Measurements from ENCODE around the gene ACOD1. TPM values are rescaled to one million over a fixed set of nuclear protein-coding genes. Genes with fewer than 3 reads are reported as not detected.

Gene ACOD1
- total RNA-seq, 1 donor from 2014 or later: not detected

DNA sequence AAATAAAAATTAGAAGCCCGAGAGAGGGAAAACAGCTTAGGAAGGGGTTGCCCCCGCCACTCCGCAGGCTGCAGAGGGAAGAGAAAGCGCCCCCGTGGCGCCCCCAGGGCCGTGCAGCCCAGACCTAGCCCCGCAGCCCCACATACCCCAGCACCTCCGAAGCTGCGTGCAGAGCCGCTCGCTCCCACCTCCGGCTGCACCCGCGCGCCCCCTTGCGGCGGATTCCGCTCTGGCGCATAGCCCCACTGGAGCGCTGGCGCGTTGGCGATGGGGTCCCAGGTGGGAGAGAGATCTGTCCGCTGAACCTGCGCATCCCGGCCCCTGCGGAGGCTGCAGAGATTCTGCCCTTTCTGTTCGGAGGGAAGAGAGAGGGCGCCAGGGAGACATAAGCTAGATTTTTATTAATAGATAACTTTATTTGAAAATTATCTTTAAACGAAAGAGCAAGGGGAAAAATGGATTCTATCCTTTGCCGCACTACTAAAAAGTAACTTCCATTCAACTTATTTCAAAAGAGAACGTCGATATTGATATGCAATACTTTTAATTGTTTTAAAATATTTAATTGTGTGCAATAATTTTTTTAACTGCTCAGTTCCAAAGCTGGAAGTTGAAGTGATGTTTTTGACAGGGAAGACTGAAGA, 31.9 kb downstream of the ACOD1 start:
- no peak overlapping the region for H3K27ac Mint-ChIP-seq
- peak overlapping the region; percentile 64 for H3K4me3 Mint-ChIP-seq
- intact Hi-C loops (cut with micrococcal nuclease): loop anchor here (1.0 to 5.0 kb wide), 4 partner anchors 11 to 1283 kb away; no protein-coding TSS in a partner anchor
- no peaks in the 10 kb centered on the region for H3K9me3 Mint-ChIP-seq
- peaks cover 2% of the 10 kb centered on the region for H3K4me1 Mint-ChIP-seq
- H3K36me3 Mint-ChIP-seq (ENCODE audit: low read depth): no peaks in the 10 kb centered on the region
- peaks cover 22% of the 10 kb centered on the region for H3K27me3 Mint-ChIP-seq
- ChIA-PET CTCF (interaction anchor here (0.6 to 2.5 kb wide), 13 partner anchors 10 to 1284 kb away, joined by 3 to 21 read pairs (median 4); partner anchors contain the start of gene CLN5), POLR2A (interaction anchor here (0.7 to 1.7 kb wide), 2 partner anchors 12 to 95 kb away, joined by 5 to 9 read pairs; partner anchors contain the start of gene CLN5)
- peak; percentile 100 for ATAC-seq (ENCODE audit: low read depth)
- DNase-seq: peak; percentile 84
- TF ChIP-seq, protein P1, sequence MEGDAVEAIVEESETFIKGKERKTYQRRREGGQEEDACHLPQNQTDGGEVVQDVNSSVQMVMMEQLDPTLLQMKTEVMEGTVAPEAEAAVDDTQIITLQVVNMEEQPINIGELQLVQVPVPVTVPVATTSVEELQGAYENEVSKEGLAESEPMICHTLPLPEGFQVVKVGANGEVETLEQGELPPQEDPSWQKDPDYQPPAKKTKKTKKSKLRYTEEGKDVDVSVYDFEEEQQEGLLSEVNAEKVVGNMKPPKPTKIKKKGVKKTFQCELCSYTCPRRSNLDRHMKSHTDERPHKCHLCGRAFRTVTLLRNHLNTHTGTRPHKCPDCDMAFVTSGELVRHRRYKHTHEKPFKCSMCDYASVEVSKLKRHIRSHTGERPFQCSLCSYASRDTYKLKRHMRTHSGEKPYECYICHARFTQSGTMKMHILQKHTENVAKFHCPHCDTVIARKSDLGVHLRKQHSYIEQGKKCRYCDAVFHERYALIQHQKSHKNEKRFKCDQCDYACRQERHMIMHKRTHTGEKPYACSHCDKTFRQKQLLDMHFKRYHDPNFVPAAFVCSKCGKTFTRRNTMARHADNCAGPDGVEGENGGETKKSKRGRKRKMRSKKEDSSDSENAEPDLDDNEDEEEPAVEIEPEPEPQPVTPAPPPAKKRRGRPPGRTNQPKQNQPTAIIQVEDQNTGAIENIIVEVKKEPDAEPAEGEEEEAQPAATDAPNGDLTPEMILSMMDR (IDR thresholded peaks at IDR 0.05): peak; percentile 96

DNA sequence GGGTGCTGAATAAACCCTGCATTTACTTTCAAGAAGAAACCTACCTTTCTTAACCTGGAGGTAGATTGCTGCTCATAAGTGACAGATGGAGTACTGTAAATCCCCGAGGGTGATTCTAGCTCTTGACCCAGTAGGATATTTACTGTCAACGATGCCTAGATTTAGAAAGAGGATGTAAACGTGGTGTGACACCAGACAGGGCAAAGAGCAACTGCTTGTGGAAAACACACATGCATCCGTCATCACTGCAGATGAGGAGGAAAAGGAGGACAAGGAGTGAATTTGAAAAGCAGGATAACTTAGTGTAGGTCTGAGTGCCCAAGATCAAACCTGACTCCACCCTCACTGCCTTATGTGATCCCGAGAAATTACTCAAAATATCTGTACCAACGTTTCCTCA, 33.8 kb downstream of the ACOD1 start:
- Mint-ChIP-seq H3K9me3 (no peaks in the 10 kb centered on the region), H3K4me3 (no peak overlapping the region), H3K27me3 (peaks cover 12% of the 10 kb centered on the region), H3K4me1 (peaks cover 2% of the 10 kb centered on the region), H3K27ac (no peak overlapping the region), H3K36me3 (ENCODE audit: low read depth) (no peaks in the 10 kb centered on the region)
- intact Hi-C loops (cut with micrococcal nuclease): loop anchor here (5.0 kb wide), 1 partner anchor 1285 kb away; no protein-coding TSS in a partner anchor
- TF ChIP-seq, protein P1 (IDR thresholded peaks at IDR 0.05): no peak
- POLR2A ChIA-PET: no interaction called here
- no peak for DNase-seq
- CTCF ChIA-PET: no interaction called here
- no peak for ATAC-seq (ENCODE audit: low read depth)

DNA sequence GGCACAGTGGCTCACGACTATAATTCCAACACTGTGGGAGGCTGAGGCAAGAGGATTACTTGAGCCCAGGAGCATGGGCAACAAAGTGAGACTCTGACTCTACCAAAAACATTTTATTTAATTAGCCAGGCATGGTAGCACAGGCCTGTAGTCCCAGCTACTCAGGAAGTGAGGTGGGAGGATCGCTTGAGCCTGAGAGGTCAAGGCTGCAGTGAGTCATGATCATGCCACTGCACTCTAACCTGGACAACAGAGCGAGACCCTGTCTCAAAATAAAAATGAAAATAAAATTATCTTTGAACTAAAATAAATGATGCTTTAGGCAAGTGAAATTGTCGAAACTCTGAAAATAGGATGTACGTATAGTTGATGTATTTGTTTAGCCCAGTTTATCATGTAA, 35.4 kb downstream of the ACOD1 start:
- TF ChIP-seq, protein P1 (IDR thresholded peaks at IDR 0.05): no peak
- peaks cover 2% of the 10 kb centered on the region for H3K4me1 Mint-ChIP-seq
- DNase-seq (no peak), ATAC-seq (ENCODE audit: low read depth) (no peak)
- H3K4me3 Mint-ChIP-seq: no peak overlapping the region
- H3K27me3 Mint-ChIP-seq: peaks cover 8% of the 10 kb centered on the region
- POLR2A ChIA-PET: no interaction called here
- H3K36me3 Mint-ChIP-seq (ENCODE audit: low read depth): no peaks in the 10 kb centered on the region
- intact Hi-C loops (cut with micrococcal nuclease): loop anchor here (5.0 kb wide), 1 partner anchor 1286 kb away; no protein-coding TSS in a partner anchor
- no peaks in the 10 kb centered on the region for H3K9me3 Mint-ChIP-seq
- no peak overlapping the region for H3K27ac Mint-ChIP-seq
- CTCF ChIA-PET: no interaction called here

DNA sequence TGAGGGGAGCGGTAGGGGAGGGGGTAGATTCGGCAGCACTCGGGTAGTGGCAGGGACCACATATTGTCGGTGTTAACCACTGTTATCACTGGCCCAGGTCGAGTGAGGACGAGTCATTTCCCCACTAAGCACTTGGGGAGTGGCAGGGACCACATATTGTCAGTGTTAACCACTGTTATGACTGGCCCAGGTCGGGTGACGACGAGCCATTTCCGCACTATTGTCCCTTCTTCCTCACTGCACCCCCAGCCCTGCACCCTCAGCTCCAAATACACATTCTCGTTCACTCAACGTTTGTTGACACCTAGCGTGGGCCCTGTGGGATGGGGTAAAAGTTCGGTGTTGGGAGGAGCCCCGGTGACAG, 43.1 kb downstream of the ACOD1 start:
- TF ChIP-seq, protein P1 (IDR thresholded peaks at IDR 0.05): no peak
- DNase-seq: no peak

More for the DNA sequence above, 43.1 kb downstream of the ACOD1 start:
- intact Hi-C loops (cut with micrococcal nuclease): loop anchor here (1.0 to 5.0 kb wide), 2 partner anchors 11 to 1444 kb away; partner anchors contain the start of gene UCHL3
- no peaks in the 10 kb centered on the region for H3K9me3 Mint-ChIP-seq
- peaks cover 31% of the 10 kb centered on the region for H3K4me1 Mint-ChIP-seq
- peak overlapping the region; percentile 97 for H3K27ac Mint-ChIP-seq
- ChIA-PET CTCF (interaction anchor here (1.3 kb wide), 1 partner anchor 11 kb away, joined by 6 read pairs; no protein-coding TSS in a partner anchor), POLR2A (interaction anchor here (0.6 to 4.7 kb wide), 12 partner anchors 8 to 1442 kb away, joined by 3 to 76 read pairs (median 4); partner anchors contain the start of genes FBXL3, KCTD12 and UCHL3)
- H3K4me3 Mint-ChIP-seq: peak overlapping the region; percentile 98
- peaks cover 14% of the 10 kb centered on the region for H3K36me3 Mint-ChIP-seq (ENCODE audit: low read depth)
- no peaks in the 10 kb centered on the region for H3K27me3 Mint-ChIP-seq
- peak; percentile 35 for ATAC-seq (ENCODE audit: low read depth)

All from activated B cell treated with CpG ODN at 0.5 μM for 24 hours (primary cell).